ENCODE results near the gene TGM2.
"Not testable (repeated sequence)": the region's sequence is repeated elsewhere in the genome, so short reads cannot be mapped to it uniquely, and the experiment has no call there.

Gene TGM2

GRCh38 chr20:38112930-38113294 is 52.2 kb downstream of the TGM2 start:
- no peak for DNase-seq

GRCh38 chr20:38112261-38112929 is 52.7 kb downstream of the TGM2 start:
- no peak for DNase-seq

GRCh38 chr20:38111366-38112232 is 53.5 kb downstream of the TGM2 start:
- DNase-seq = no peak

GRCh38 chr20:38110525-38111178 is 54.4 kb downstream of the TGM2 start:
- no peak for DNase-seq

- DNase-seq = no peak
Measured at GRCh38 chr20:38109591-38110524, 55.2 kb downstream of the TGM2 start.

- DNase-seq = no peak
Measured at GRCh38 chr20:38108986-38109541, 56.0 kb downstream of the TGM2 start.

GRCh38 chr20:38108438-38108985 is 56.6 kb downstream of the TGM2 start:
- DNase-seq = no peak

GRCh38 chr20:38107916-38108315 is 57.2 kb downstream of the TGM2 start:
- not testable (repeated sequence) for DNase-seq

- DNase-seq = not testable (repeated sequence)
Measured at GRCh38 chr20:38107386-38107785, 57.7 kb downstream of the TGM2 start.

- no peak for DNase-seq
Measured at GRCh38 chr20:38106461-38106860, 58.6 kb downstream of the TGM2 start.

- DNase-seq = no peak
Measured at GRCh38 chr20:38104285-38104684, 60.8 kb downstream of the TGM2 start.

- DNase-seq = not testable (repeated sequence)
Measured at GRCh38 chr20:38102206-38102605, 62.9 kb downstream of the TGM2 start.

GRCh38 chr20:38098952-38099351 is 66.1 kb downstream of the TGM2 start:
- DNase-seq = no peak

GRCh38 chr20:38095017-38095686 is 69.9 kb downstream of the TGM2 start:
- DNase-seq = no peak

GRCh38 chr20:38094373-38094891 is 70.6 kb downstream of the TGM2 start:
- DNase-seq = no peak

- DNase-seq = no peak
Measured at GRCh38 chr20:38093641-38094077, 71.4 kb downstream of the TGM2 start.

- no peak for DNase-seq
Measured at GRCh38 chr20:38092915-38093314, 72.2 kb downstream of the TGM2 start.

- no peak for DNase-seq
Measured at GRCh38 chr20:38092260-38092857, 72.7 kb downstream of the TGM2 start.

GRCh38 chr20:38091441-38092216 is 73.4 kb downstream of the TGM2 start:
- no peak for DNase-seq

- no peak for DNase-seq
Measured at GRCh38 chr20:38090061-38090460, 75.0 kb downstream of the TGM2 start.
